Measurements from ENCODE around the gene PRND. TPM values are rescaled to one million over a fixed set of nuclear protein-coding genes. Genes with fewer than 3 reads are reported as not detected.
"Not testable (repeated sequence)": the region's sequence is repeated elsewhere in the genome, so short reads cannot be mapped to it uniquely, and the experiment has no call there.

Gene PRND, protein sequence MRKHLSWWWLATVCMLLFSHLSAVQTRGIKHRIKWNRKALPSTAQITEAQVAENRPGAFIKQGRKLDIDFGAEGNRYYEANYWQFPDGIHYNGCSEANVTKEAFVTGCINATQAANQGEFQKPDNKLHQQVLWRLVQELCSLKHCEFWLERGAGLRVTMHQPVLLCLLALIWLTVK
- 0.42 TPM in 1 of 2 replicates, not detected in the other for total RNA-seq
- polyA plus RNA-seq (2012): not detected

- no peak for DNase-seq (ENCODE audit: low read depth)
Measured at GRCh38 chr20:4721719-4722118, at the start of gene PRND. PRND (plus strand) TSS chr20:4721909; CDS start chr20:4724552, 2,643 bp downstream.

DNA sequence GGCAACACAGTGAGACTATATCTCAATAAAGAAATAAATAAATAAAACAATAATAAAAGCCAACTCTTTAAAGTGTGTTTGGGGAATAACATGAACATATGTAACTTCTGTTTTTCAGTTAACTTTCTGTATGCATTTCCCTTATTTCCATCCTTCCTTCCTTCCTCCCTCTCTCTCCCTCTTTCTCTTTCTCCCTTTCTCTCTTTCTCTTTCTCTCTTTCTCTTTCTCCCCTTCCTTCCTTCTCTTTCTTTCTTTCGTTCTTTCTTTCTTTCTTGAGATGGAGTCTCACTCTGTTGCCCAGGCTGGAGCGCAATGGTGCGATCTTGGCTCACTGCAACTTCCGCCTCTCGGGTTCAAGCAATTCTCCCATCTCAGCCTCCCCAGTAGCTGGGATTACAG is 48.8 kb upstream of the PRND start:
- no peak for DNase-seq (ENCODE audit: low read depth)

GRCh38 chr20:4673371-4674001 is 48.2 kb upstream of the PRND start:
- no peak for DNase-seq (ENCODE audit: low read depth)

DNA sequence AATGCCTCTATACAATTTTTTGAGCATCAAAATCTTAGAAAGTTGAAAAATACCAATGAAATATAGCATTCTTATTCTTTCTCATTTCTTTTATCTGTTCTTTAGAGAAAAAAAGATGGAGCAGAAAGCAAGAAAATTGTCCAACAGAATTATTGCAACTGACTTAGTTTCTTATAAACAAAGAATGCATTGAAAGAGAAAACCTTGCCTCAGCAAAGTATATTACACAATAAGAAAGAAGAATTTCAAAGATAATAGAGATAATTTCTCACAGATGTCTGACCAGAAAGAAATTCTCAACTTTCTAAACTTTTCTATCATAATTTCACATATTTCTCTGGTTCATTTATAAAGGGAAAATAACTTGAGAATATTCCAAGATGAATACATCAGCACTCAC is 47.0 kb upstream of the PRND start:
- no peak for DNase-seq (ENCODE audit: low read depth)

DNA sequence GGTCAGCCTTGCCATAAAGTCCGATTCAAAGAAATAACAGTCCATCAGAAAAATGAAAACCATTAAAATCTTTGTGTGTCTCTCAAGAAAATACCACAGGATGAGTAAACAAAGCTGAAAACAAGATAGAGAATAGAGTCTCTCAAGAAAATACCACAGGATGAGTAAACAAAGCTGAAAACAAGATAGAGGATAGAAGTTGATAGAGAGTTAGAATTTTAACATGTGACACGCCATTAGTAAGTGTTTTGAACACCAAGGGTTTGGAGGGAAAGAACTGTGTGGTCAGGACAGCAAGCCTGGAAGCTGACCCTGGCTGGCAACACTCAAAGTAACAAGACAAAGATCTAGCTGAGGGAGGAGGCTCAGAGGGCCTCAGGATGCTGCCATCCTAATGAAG is 43.9 kb upstream of the PRND start:
- no peak for DNase-seq (ENCODE audit: low read depth)

DNA sequence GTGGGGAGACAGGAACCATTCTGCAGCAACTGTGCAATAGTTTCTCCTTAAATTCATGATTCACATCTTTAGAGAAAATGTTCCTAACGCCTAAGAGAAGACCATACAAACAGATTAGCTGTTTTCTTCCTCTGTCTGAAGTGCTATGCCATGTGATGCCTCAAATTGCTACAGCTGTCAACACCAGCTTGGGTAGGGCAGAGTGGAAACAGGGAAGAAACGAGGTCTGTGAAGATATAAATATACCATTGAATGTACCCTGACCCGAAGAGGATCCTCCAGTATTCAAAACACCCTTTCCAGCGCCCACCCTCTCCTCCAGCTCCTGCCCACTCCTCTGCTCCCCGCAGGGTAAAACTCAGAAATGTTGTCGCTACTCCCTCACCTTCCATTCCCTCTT is 40.3 kb upstream of the PRND start:
- no peak for DNase-seq (ENCODE audit: low read depth)

GRCh38 chr20:4681991-4682401 is 39.7 kb upstream of the PRND start:
- no peak for DNase-seq (ENCODE audit: low read depth)

GRCh38 chr20:4682682-4683081 is 39.0 kb upstream of the PRND start:
- no peak for DNase-seq (ENCODE audit: low read depth)

- DNase-seq (ENCODE audit: low read depth): no peak
Measured at GRCh38 chr20:4683261-4683660, 38.4 kb upstream of the PRND start.

GRCh38 chr20:4684837-4685413 is 36.8 kb upstream of the PRND start:
- DNase-seq (ENCODE audit: low read depth): no peak

DNA sequence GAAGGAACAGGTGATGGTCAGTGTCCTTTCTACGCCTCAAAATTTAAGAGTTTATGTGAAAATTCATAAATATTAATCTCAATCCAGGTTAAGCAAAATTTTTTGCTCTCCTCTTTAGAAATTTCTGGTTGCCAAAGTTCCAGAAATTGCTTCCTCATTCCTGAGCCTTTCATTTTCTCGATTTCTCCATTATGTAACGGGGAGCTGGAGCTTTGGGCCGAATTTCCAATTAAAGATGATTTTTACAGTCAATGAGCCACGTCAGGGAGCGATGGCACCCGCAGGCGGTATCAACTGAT is 35.8 kb upstream of the PRND start:
- no peak for DNase-seq (ENCODE audit: low read depth)

DNA sequence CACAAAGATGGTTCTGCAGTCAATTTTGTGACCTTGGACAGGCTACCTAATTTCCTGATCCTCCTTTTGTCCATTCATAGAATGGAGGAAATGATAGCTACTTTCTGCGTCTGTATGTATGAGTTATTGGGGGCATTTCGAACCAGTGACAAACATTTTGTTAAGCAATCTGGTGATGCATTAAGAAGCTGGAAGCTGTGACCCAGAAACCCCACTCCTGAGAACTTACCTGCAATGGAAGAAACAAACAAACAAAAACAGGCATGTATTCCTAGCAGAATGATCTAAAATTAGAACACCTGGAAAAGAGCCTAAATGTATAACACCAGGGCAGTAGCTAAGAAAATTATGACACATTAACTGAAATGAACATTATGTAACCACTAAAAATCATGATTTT is 33.4 kb upstream of the PRND start:
- no peak for DNase-seq (ENCODE audit: low read depth)

GRCh38 chr20:4689220-4689619 is 32.5 kb upstream of the PRND start:
- DNase-seq (ENCODE audit: low read depth): no peak

DNA sequence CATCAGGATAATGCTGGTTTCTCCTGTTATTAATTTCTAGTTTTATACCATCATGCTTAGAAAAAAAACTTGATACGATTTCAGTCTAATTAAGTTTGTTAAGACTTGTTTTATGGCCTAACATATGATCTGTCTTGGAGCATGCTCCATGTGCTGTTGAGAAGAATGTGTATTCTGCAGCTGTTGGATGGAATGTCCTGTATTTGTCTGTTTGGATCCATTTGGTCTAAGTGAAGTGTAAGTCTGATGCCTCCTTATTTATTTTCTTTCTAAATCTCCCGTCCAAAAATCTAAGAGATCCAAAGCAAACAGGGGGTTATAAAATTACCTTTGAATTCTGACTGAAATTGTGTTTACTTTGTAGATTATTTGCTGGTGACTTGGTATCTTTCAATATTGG is 30.0 kb upstream of the PRND start:
- peak; percentile 42 for DNase-seq (ENCODE audit: low read depth)

GRCh38 chr20:4694076-4694475 is 27.6 kb upstream of the PRND start:
- no peak for DNase-seq (ENCODE audit: low read depth)

DNA sequence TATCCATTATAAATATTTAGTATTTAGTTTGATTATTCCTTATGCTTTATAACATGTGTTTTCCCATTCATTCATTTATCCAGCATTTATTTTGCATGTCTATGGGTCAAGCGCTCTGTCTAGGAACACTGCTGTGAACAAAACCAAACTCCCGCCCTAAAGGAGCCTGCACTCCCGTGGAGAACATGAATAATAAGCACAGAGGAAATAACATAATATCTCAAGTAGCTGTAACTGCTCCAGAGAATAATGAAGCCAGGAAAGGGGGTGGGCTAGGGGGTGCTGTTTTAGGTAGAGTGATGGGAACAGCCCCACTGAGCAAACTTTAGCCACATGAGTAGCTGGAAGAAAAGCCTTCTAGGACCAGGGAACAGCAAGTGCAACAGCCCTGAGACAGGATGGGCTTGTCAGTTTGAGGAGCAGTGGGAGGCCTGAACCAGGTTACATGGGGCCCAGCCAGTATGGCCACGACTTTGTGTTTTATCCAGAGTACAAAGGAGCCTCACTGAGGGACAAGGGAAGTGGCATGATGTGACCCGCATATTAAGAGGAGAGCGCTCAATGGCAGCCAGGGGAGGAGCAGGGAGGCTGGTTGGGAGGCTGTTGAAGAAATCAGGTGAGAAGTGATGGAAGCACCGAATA is 24.4 kb upstream of the PRND start:
- no peak for DNase-seq (ENCODE audit: low read depth)

DNA sequence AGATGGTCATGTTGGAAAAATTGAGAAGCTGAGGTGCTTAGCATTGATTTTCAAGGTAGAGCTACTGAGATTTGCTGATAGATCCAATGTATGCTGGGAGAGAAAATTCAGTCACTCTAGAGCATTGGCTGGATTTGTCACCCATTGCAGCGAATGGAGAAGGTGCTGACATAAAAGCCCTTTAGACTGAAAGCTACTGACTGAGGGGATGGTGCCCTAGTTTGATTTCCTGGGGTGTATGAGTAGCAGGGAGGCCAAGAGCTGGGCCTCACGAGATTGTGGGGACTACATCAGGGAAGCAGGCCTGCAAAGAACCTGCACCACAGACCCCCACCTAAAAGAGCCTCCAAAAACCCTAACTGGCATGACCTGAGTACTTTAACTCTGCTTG is 23.9 kb upstream of the PRND start:
- no peak for DNase-seq (ENCODE audit: low read depth)

GRCh38 chr20:4699216-4699615 is 22.5 kb upstream of the PRND start:
- no peak for DNase-seq (ENCODE audit: low read depth)

GRCh38 chr20:4699957-4700356 is 21.8 kb upstream of the PRND start:
- DNase-seq (ENCODE audit: low read depth): no peak

DNA sequence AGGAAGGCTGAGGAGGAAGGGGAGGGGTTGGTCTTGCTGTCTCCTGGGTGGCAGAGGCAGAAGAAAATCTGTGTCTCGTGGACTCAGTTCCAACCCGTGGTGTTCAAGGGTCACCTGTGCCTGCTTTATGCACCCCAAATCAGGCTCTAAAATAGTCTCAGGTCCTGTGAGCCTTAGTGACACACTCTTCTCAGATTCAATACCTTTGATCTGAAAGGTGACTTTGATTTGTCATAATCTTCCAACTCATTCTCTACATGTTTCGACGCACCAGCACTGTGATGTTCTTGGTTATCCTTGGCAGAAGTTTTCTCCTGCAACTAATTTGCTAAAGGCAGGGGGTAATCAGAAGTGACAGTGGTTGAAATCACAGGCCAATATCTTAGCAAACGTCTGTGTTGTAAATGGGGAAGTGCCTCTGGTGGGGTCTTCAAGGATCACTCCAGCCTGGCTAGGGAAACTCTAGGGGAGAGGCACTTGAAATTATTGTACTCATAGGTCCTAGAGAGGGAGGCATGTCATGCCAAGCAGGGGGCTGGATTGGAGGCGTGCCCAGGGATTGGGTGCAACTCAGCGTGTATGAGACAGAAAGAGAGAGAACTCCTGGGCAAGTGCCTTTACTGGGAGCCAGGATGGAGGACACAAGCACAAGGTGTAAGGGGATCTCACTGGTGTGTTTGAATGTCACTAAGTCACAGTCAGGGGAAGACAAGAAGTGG is 19.0 kb upstream of the PRND start:
- no peak for DNase-seq (ENCODE audit: low read depth)

DNA sequence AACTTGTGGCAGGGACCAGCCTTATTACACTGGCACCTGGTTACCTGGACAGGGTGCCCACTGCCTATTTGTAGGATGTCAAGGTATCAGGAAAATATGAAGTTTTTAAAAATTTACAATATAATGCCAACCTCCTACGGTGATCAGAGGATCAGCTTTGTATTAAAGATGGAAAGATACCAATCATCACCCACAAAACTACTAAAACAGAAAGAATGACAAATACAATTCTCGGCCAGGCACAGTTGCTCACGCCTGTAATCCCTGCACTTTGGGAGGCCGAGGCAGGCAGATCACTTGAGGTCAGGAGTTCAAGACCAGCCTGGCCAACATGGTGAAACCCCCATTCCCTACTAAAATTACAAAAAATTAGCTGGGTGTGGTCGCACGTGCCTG is 18.4 kb upstream of the PRND start:
- DNase-seq (ENCODE audit: low read depth): no peak

DNA sequence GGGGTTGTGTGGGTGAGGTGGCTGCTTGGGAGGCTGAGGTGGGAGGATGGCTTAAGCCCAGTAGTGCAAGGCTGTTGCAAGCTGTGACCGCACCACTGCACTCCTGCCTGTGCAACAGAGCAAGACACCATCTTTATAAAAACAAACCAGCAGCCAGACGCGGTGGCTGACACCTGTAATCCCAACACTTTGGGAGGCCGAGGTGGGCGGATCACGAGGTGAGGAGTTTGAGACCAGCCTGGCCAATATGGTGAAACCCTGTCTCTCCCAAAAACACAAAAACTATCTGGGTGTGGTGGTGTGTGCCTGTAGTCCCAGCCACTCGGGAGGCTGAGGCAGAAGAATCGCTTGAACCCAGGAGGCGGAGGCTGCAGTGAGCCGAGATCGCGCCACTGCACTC is 14.8 kb upstream of the PRND start:
- not testable (repeated sequence) for DNase-seq (ENCODE audit: low read depth)
